ENCODE measurements around the gene MPC1L.

MPC1L gene

GRCh38 chrX:40632199-40632598, 9.0 kb downstream of the MPC1L start:
- DNase-seq: no peak

- no peak for DNase-seq
These were observed 14.5 kb downstream of the MPC1L start for GRCh38 chrX:40637687-40638086.

GRCh38 chrX:40644176-40644575, 20.9 kb downstream of the MPC1L start:
- no peak for DNase-seq

- peak; percentile 49 for DNase-seq
These were observed 21.7 kb downstream of the MPC1L start for GRCh38 chrX:40644821-40645358.

GRCh38 chrX:40646489-40647306, 23.5 kb downstream of the MPC1L start:
- peak; percentile 18 for DNase-seq

GRCh38 chrX:40647307-40648197, 24.3 kb downstream of the MPC1L start, which contains the start of gene CXorf38:
CXorf38 (minus strand) TSS chrX:40647561; CDS start chrX:40647520, 41 bp downstream.
- peak; percentile 80 for DNase-seq

GRCh38 chrX:40651620-40652223, 28.5 kb downstream of the MPC1L start:
- DNase-seq: peak; percentile 33

GRCh38 chrX:40652664-40653063, 29.4 kb downstream of the MPC1L start:
- no peak for DNase-seq

GRCh38 chrX:40653535-40653934, 30.3 kb downstream of the MPC1L start:
- DNase-seq: no peak

GRCh38 chrX:40660381-40660780, 37.2 kb downstream of the MPC1L start:
- DNase-seq: no peak

GRCh38 chrX:40661489-40661888, 38.3 kb downstream of the MPC1L start:
- DNase-seq: no peak

GRCh38 chrX:40663078-40663740, 40.0 kb downstream of the MPC1L start:
- peak; percentile 25 for DNase-seq

- no peak for DNase-seq
These were observed 40.8 kb downstream of the MPC1L start for GRCh38 chrX:40663880-40664630.

GRCh38 chrX:40671126-40671525, 47.9 kb downstream of the MPC1L start:
- no peak for DNase-seq

All from NK-92 treated with Interleukin-12 subunit alpha and Interleukin-12 subunit beta, amount 100 ng/mL, for 24 hours (cell line).